IMR-90 (cell line): ENCODE data around the gene ZNF513. TPM values are rescaled to one million over a fixed set of nuclear protein-coding genes. Genes with fewer than 3 reads are reported as not detected.

Source experiments
- ATAC-seq: fragments of 200-7000 bp; cut with Tn5 transposase; 2 replicates; pipeline ENCODE4 v1.9.1; 2020; ENCODE audit warnings: low read depth, mild to moderate bottlenecking, moderate library complexity
- BruUV-seq: library from RNA; stranded (reverse); fragments of 400-500 nt; replicated peaks from 2 replicates; lab custom pipeline; 2021; lab: Mats Ljungman, UMichigan
- CTCF ChIA-PET: fragments of 300-600 bp; formaldehyde crosslinking; extraction: SDS; loops from one replicate; lab custom pipeline; 2021; ENCODE audit warnings: antibody characterized with exemption; lab: Yijun Ruan, JAX
- POLR2A ChIA-PET: fragments of 300-600 bp; sonication (Branson Sonifier 250); formaldehyde crosslinking; loops from one replicate; lab custom pipeline; 2022; ENCODE audit warnings: antibody characterized with exemption; ENCODE audit not compliant: unreplicated experiment; lab: Charles Lee
- DNase-seq: peaks from one replicate; pipeline ENCODE4 v3.0.0; 2013
- H2AFZ ChIP-seq: replicated peaks from 2 replicates; pipeline ENCODE3; 2013; ENCODE audit warnings: low read length, mild to moderate bottlenecking; ENCODE audit not compliant: poor library complexity
- H2AK5ac ChIP-seq: 2 replicates; pipeline ENCODE4 v1.6.1; 2013; ENCODE audit warnings: low read depth, low read length, inconsistent platforms
- H2AK9ac ChIP-seq: replicated peaks from 2 replicates; pipeline ENCODE3; 2013; ENCODE audit warnings: mild to moderate bottlenecking, low read depth, low read length, moderate library complexity; ENCODE audit not compliant: poor library complexity
- H2BK120ac ChIP-seq: 2 replicates; pipeline ENCODE4 v1.6.1; 2013; ENCODE audit warnings: low read depth, low read length, inconsistent platforms
- H2BK15ac ChIP-seq: 3 replicates; pipeline ENCODE4 v1.6.1; 2013; ENCODE audit warnings: low read depth, low read length, inconsistent platforms
- H2BK20ac ChIP-seq: 2 replicates; pipeline ENCODE4 v1.6.1; 2013; ENCODE audit warnings: low read depth, mild to moderate bottlenecking, inconsistent platforms, low read length, moderate library complexity
- H2BK5ac ChIP-seq: 2 replicates; pipeline ENCODE4 v1.6.1; 2013; ENCODE audit warnings: mild to moderate bottlenecking, low read depth, low read length, inconsistent platforms; ENCODE audit not compliant: poor library complexity, severe bottlenecking
- H3K14ac ChIP-seq: replicated peaks from 2 replicates; pipeline ENCODE4 v1.6.1; 2013; ENCODE audit warnings: low read depth, low read length, inconsistent platforms
- H3K18ac ChIP-seq: 2 replicates; pipeline ENCODE4 v1.6.1; 2013; ENCODE audit warnings: low read depth, low read length, control low read depth
- H3K23ac ChIP-seq: 2 replicates; pipeline ENCODE4 v1.6.1; 2013; ENCODE audit warnings: low read depth, low read length, inconsistent platforms
- H3K27ac ChIP-seq: 2 replicates; pipeline ENCODE4 v1.5.1; 2013; ENCODE audit warnings: mild to moderate bottlenecking, control low read depth, low read length; ENCODE audit not compliant: insufficient read depth
- H3K27me3 ChIP-seq: 2 replicates; pipeline ENCODE4 v1.6.1; 2013; ENCODE audit warnings: low read length; ENCODE audit not compliant: control insufficient read depth, insufficient read depth
- H3K36me3 ChIP-seq: 2 replicates; pipeline ENCODE4 v1.6.1; 2013; ENCODE audit warnings: low read length, mixed read lengths; ENCODE audit not compliant: control insufficient read depth, insufficient read depth
- H3K4ac ChIP-seq: 2 replicates; pipeline ENCODE4 v1.6.1; 2013; ENCODE audit warnings: low read depth, low read length, inconsistent platforms
- H3K4me1 ChIP-seq: 2 replicates; pipeline ENCODE4 v1.6.1; 2013; ENCODE audit warnings: low read length, mixed read lengths; ENCODE audit not compliant: control insufficient read depth, insufficient read depth
- H3K4me2 ChIP-seq: 2 replicates; pipeline ENCODE4 v1.6.1; 2013; ENCODE audit warnings: low read depth, mild to moderate bottlenecking, control low read depth, low read length, moderate library complexity
- H3K4me3 ChIP-seq: 2 replicates; pipeline ENCODE4 v1.5.1; 2013; ENCODE audit warnings: low read depth, mild to moderate bottlenecking, control low read depth, low read length, moderate library complexity; ENCODE audit not compliant: insufficient read depth
- H3K56ac ChIP-seq: 2 replicates; pipeline ENCODE4 v1.6.1; 2013; ENCODE audit warnings: low read length, inconsistent platforms; ENCODE audit not compliant: insufficient read depth; ENCODE audit errors: extremely low read depth
- H3K79me1 ChIP-seq, 2 experiments: 2 replicates each; pipeline ENCODE4 v1.6.1; 2013; ENCODE audit warnings: low read length in 2 of 2, inconsistent platforms in 1 of 2, low read depth in 1 of 2
- H3K9ac ChIP-seq: 2 replicates; pipeline ENCODE4 v1.6.1; 2013; ENCODE audit warnings: low read depth, low read length, control low read depth
- H3K9me1 ChIP-seq: 2 replicates; pipeline ENCODE4 v1.6.1; 2013; ENCODE audit warnings: low read length, inconsistent platforms; ENCODE audit not compliant: insufficient read depth
- H3K9me3 ChIP-seq: 2 replicates; pipeline ENCODE4 v1.6.1; 2013; ENCODE audit warnings: low read length; ENCODE audit not compliant: control insufficient read depth, insufficient read depth
- H4K20me1 ChIP-seq: 2 replicates; pipeline ENCODE4 v1.6.1; 2013; ENCODE audit warnings: low read length, inconsistent platforms; ENCODE audit not compliant: insufficient read depth
- H4K5ac ChIP-seq: 2 replicates; pipeline ENCODE4 v1.6.1; 2013; ENCODE audit warnings: mild to moderate bottlenecking, low read depth, low read length, control low read depth
- H4K8ac ChIP-seq, 2 experiments: 2 replicates each; pipeline ENCODE4 v1.6.1; 2013; ENCODE audit warnings: low read depth in 2 of 2, low read length in 2 of 2, control low read depth in 1 of 2, inconsistent platforms in 1 of 2
- H4K91ac ChIP-seq: 2 replicates; pipeline ENCODE4 v1.6.1; 2013; ENCODE audit warnings: low read depth, low read length, inconsistent platforms; ENCODE audit not compliant: insufficient read depth
- BHLHE40 ChIP-seq: fragments of 150-350 bp; IDR thresholded peaks from 2 replicates; pipeline ENCODE4 v1.6.1; 2016; ENCODE audit warnings: mild to moderate bottlenecking, low read depth, low read length
- FOS ChIP-seq: fragments of 150-350 bp; IDR thresholded peaks from 2 replicates; pipeline ENCODE4 v1.6.1; 2016; ENCODE audit warnings: low read depth, low read length
- MAFK ChIP-seq: IDR thresholded peaks from 2 replicates; pipeline ENCODE4 v1.6.1; 2012; ENCODE audit warnings: low read depth, low read length, improper control_type of control experiment
- RCOR1 ChIP-seq: IDR thresholded peaks from 2 replicates; pipeline ENCODE4 v1.6.1; 2012; ENCODE audit warnings: mild to moderate bottlenecking, low read length, improper control_type of control experiment; ENCODE audit not compliant: insufficient replicate concordance
- SMC3 ChIP-seq: fragments of 150-350 bp; IDR thresholded peaks from 2 replicates; pipeline ENCODE4 v1.6.1; 2016; ENCODE audit warnings: low read depth, mild to moderate bottlenecking, antibody characterized with exemption, low read length, moderate library complexity
- WGBS, 2 experiments: methylation state at CpG; one replicate each; pipeline versions ENCODE4 v1.1.5 to v1.1.7; 2013; ENCODE audit warnings: missing lambda C conversion rate in 2 of 2; ENCODE audit not compliant: insufficient read length in 1 of 2; ENCODE audit errors: extremely low coverage in 2 of 2; 5-methylcytosine and 5-hydroxymethylcytosine counted together
- dilution Hi-C: fragments of 300-500 bp; cut with HindIII; formaldehyde crosslinking; loops from one replicate; pipeline ENCODE4 v1.14.3; 2018; ENCODE audit warnings: low sequenced_read_pairs; ENCODE audit not compliant: unreplicated experiment
- in situ Hi-C: fragments of 300-500 bp; cut with MboI; formaldehyde crosslinking; loops from 3 replicates; pipeline ENCODE4 v1.14.3; 2019; ENCODE audit warnings: low sequenced_read_pairs, inconsistent platforms, mixed read lengths
- intact Hi-C: fragments of 100-400 bp; cut with micrococcal nuclease; formaldehyde crosslinking; loops from 2 replicates; pipeline ENCODE4 v1.10.0; 2022
- polyA plus RNA-seq, 3 experiments: library from polyadenylated mRNA; depleted of rRNA; stranded (reverse); fragments of >200 nt; gene quantifications; 2 replicates each; pipeline ENCODE4 v1.2.3, GENCODE V29; 2012; ENCODE audit warnings: low replicate concordance in 1 of 3
- total RNA-seq: library from RNA; depleted of rRNA; stranded (reverse); fragments of >200 nt; gene quantifications from 2 replicates; pipeline ENCODE4 v1.2.3, GENCODE V29; 2012

The ZNF513 gene
- total and polyA plus RNA-seq, 2 of the 4 experiments (the other 2 are of a cell fraction), result 3.4 to 23.7 TPM

- no peak overlapping the region for H3K23ac ChIP-seq
- no peak overlapping the region for H4K91ac ChIP-seq
- H3K4me1 ChIP-seq, result peaks cover 8% of the 10 kb centered on the region
- dilution Hi-C loops (no loop called here), intact Hi-C loops (no loop called here), in situ Hi-C loops (no loop called here)
- DNase-seq (no peak), ATAC-seq (no peak)
- TF ChIP-seq BHLHE40 (no peak), SMC3 (no peak), MAFK (no peak), FOS (no peak), RCOR1 (no peak)
- no peak overlapping the region for H2AFZ ChIP-seq
- no peaks in the 10 kb centered on the region for H3K36me3 ChIP-seq
- no peak overlapping the region for H3K4me3 ChIP-seq
- no peak overlapping the region for H4K5ac ChIP-seq
- H3K56ac ChIP-seq, result no peak overlapping the region
- H2AK9ac ChIP-seq, result no peak overlapping the region
- H3K79me1 ChIP-seq, result peaks cover 21 to 49% of the 10 kb centered on the region in 2 experiments
- ChIA-PET CTCF (interaction anchor here (0.6 kb wide), 1 partner anchor 15 kb away, joined by 3 read pairs; no protein-coding TSS in a partner anchor), POLR2A (no interaction called here)
- H4K20me1 ChIP-seq, result no peaks in the 10 kb centered on the region; the same call in 1 of the 2 replicates
- H3K27me3 ChIP-seq, result no peaks in the 10 kb centered on the region
- H4K8ac ChIP-seq, result no peak overlapping the region
- no peak overlapping the region for H2BK15ac ChIP-seq
- no peaks in the 10 kb centered on the region for H3K9me3 ChIP-seq
- no peaks in the 10 kb centered on the region; the same call in 1 of the 2 replicates for H3K9me1 ChIP-seq
- no peak overlapping the region for H2BK5ac ChIP-seq
- H3K18ac ChIP-seq, result no peak overlapping the region
- H3K27ac ChIP-seq, result no peak overlapping the region
- BruUV-seq, result no TSS peak
- no peak overlapping the region for H3K4ac ChIP-seq
- H3K9ac ChIP-seq, result no peak overlapping the region
- no peak overlapping the region for H2BK120ac ChIP-seq
- no peak overlapping the region for H3K4me2 ChIP-seq
- no peak overlapping the region for H3K14ac ChIP-seq
- H2AK5ac ChIP-seq, result no peak overlapping the region
- no peak overlapping the region for H2BK20ac ChIP-seq
- WGBS, 2 experiments, result no CpG with 5 or more reads among the region's 7 CpGs
Observed at GRCh38 chr2:27354597-27354927, 26.0 kb downstream of the ZNF513 start.
